Mesodermal cell (in vitro differentiated cells): ENCODE measurements around the gene CA4. TPM values are rescaled to one million over a fixed set of nuclear protein-coding genes. Genes with fewer than 3 reads are reported as not detected.
"Not testable (repeated sequence)": the region's sequence is repeated elsewhere in the genome, so short reads cannot be mapped to it uniquely, and the experiment has no call there.

Source experiments
- H3K27ac ChIP-seq: 2 replicates; pipeline ENCODE4 v1.7.0; 2013; ENCODE audit warnings: mild to moderate bottlenecking, low read depth, low read length, moderate library complexity; ENCODE audit not compliant: severe bottlenecking
- H3K36me3 ChIP-seq: 2 replicates; pipeline ENCODE4 v1.7.1; 2013; ENCODE audit warnings: mild to moderate bottlenecking, low read length, moderate library complexity; ENCODE audit not compliant: control insufficient read depth, insufficient read depth
- H3K4me1 ChIP-seq: one replicate; pipeline ENCODE4 v1.7.1; 2013; ENCODE audit warnings: mild to moderate bottlenecking, low read length; ENCODE audit not compliant: insufficient read depth, control insufficient read depth, poor library complexity, severe bottlenecking
- H3K4me3 ChIP-seq: 2 replicates; pipeline ENCODE4 v1.7.0; 2013; ENCODE audit warnings: low read length, control low read depth, mild to moderate bottlenecking; ENCODE audit not compliant: insufficient read depth, poor library complexity, severe bottlenecking; ENCODE audit errors: extremely low read depth
- H3K9me3 ChIP-seq: 2 replicates; pipeline ENCODE4 v1.7.1; 2013; ENCODE audit warnings: mild to moderate bottlenecking, low read length, moderate library complexity; ENCODE audit not compliant: control insufficient read depth
- WGBS, 2 experiments: methylation state at CpG; one replicate each; pipeline ENCODE4 v1.1.5; 2013; ENCODE audit warnings: missing lambda C conversion rate in 2 of 2; ENCODE audit not compliant: insufficient coverage in 2 of 2; 5-methylcytosine and 5-hydroxymethylcytosine counted together
- polyA plus RNA-seq, 2 experiments: library from polyadenylated mRNA; stranded (reverse); fragments of 50-300 nt; gene quantifications; one replicate each; pipeline ENCODE4 v1.2.3, GENCODE V29; 2013

CA4 gene
- polyA plus RNA-seq (2013, experiment 1 of 2), result 0.44 TPM
- polyA plus RNA-seq (2013, experiment 2 of 2), result 0.46 TPM

DNA sequence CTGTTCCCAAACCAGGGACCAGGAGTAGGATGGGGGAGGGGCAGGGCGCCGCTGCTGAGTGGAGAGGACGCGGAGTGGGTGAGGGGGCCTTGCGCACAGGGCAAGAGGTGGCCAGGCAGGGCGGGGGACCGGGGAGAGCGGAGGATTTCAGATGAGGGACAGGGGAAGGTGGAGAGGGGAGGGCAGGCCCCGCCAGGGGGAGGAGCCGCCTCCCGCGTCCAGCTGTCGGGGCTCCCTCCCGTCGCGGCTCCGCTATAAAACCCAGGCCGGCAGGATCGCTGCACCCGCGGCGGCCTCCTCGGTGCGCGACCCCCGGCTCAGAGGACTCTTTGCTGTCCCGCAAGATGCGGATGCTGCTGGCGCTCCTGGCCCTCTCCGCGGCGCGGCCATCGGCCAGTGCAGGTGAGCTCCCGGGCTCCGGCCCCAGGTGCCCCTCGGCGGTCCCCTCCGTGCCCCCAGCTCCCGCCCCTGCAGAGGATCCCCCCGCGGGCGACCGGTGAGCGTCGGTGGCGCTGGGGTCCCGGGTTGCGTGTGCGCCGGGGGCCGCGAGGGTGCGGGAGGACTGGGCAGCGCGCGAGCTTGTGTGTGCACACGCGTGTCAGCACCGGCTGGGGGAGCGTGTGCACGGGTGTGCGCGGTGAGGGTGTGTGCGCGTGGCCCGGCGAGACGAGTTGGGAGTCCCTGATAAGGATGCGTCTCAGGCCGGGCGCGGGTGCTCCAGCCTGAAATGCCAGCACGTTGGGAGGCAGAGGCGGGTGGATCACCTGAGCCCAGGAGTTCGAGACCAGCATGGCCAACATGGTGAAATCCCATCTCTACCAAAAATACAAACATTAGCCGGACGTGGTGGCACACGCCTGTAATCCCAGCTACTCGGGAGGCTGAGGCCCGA lies at the start of gene CA4:
TSS of gene CA4 (plus strand) at position 283 of the 892 bp plus-strand sequence. CDS start at position 345, 62 bp downstream.
- Histone ChIP-seq H3K36me3 (no peaks in the 10 kb centered on the region), H3K27ac (no peak within 1 kb of the TSS), H3K4me1 (peaks cover 6% of the 10 kb centered on the region), H3K4me3 (no peak within 1 kb of the TSS), H3K9me3 (no peaks in the 10 kb centered on the region)
- 6 to 7% methylated on average over 63 to 72 of the region's 81 CpGs for WGBS, 2 experiments

- H3K27ac ChIP-seq, H3K4me3 ChIP-seq, H3K4me1 ChIP-seq, H3K36me3 ChIP-seq, H3K9me3 ChIP-seq: not testable (repeated sequence)
- WGBS, 2 experiments, result no CpG with 5 or more reads among the region's 2 CpGs
Observed at GRCh38 chr17:60100577-60100976, 49.2 kb upstream of the CA4 start.

DNA sequence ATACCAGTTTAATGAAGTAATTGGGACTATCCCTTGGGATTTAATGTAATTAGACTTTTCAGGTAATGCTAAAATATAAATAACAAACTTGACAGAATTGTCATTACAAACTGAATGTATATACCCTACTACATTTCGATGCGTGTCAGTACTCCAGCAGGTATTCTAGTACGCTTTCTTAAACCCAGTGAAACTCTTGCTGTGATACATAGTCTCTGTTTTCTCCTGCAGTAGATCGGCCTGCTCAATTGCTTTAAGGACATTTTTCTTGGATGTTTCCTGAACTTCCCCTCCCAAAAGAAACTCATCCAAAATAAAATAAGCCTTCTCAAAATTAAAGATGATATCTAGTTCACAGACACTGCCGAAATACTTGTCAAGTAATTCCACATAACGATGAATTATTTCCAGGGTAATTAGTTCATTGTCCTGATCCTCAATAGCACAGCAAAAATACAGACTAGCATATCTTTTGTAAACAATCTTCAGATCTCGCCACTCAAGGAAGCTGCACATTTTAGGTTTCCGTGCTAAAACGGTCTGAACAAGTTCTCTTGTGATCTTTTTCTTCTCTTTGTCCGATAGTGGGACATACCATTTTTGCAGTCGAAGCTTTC lies 47.6 kb upstream of the CA4 start:
- peak overlapping the region; percentile 77 for H3K27ac ChIP-seq
- not testable (repeated sequence) for H3K9me3 ChIP-seq, H3K4me3 ChIP-seq, H3K36me3 ChIP-seq, H3K4me1 ChIP-seq
- WGBS, 2 experiments, result 65 to 68% methylated on average over 7 to 10 of the region's 11 CpGs

- Histone ChIP-seq H3K4me1 (peaks cover 7% of the 10 kb centered on the region), H3K36me3 (no peaks in the 10 kb centered on the region), H3K4me3 (no peak overlapping the region), H3K9me3 (no peaks in the 10 kb centered on the region), H3K27ac (peak overlapping the region; percentile 77)
- WGBS, 2 experiments, result 48 to 66% methylated on average over 5 to 20 of the region's 20 CpGs
Observed at GRCh38 chr17:60102632-60103096, 47.1 kb upstream of the CA4 start.

GRCh38 chr17:60103957-60104356 lies 45.8 kb upstream of the CA4 start:
- H3K4me1 ChIP-seq, result peaks cover 10% of the 10 kb centered on the region
- H3K27ac ChIP-seq, result no peak overlapping the region
- WGBS, 2 experiments, result 61 to 67% methylated on average over 1 to 2 of the region's 4 CpGs
- no peaks in the 10 kb centered on the region for H3K9me3 ChIP-seq
- H3K4me3 ChIP-seq, result no peak overlapping the region
- no peaks in the 10 kb centered on the region for H3K36me3 ChIP-seq

- Histone ChIP-seq H3K36me3 (no peaks in the 10 kb centered on the region), H3K9me3 (no peaks in the 10 kb centered on the region), H3K27ac (peak overlapping the region; percentile 10), H3K4me3 (no peak overlapping the region), H3K4me1 (peaks cover 10% of the 10 kb centered on the region)
- 85 to 93% methylated on average over 4 to 5 of the region's 5 CpGs for WGBS, 2 experiments
Observed at GRCh38 chr17:60106340-60107059, 43.3 kb upstream of the CA4 start.

DNA sequence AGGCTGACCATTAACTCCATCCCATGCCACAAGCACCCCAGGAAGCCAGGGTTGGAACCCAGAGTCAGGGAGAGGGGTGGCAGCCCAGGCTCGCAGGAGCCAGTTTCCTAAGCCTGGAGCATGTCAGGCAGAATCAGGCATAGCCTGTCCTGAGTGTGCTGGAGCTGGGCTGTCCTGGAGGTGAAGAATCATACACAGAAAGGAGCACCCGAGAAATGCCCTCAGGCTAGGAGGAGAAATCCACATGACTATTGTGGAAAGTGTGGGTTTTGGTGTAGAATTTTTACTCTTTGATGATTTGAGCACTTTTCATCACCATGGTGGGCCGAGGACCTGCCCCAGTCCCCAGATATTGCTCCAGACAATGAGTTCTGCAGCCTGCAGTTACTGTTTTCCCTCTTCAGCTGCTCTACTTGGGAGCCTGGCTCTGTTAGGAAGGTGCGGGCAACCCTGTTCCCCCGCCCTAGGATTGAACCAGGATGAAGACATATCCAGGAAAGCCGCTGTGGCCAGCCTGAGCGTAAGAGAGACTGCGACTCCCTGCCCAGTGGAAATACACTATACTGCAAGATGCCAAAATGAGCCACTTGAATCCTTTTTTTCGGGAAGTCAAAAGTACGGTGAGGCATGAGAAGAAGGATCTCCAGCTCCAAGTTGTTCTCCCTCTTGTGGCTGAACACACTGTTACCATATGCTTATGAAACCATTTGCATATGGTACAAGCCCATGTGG lies 42.1 kb upstream of the CA4 start:
- 89 to 90% methylated on average over 6 to 7 of the region's 10 CpGs for WGBS, 2 experiments
- peak overlapping the region; percentile 49 for H3K27ac ChIP-seq
- H3K36me3 ChIP-seq, result no peaks in the 10 kb centered on the region
- H3K4me3 ChIP-seq, result no peak overlapping the region
- peaks cover 10% of the 10 kb centered on the region for H3K4me1 ChIP-seq
- H3K9me3 ChIP-seq, result no peaks in the 10 kb centered on the region

GRCh38 chr17:60108309-60108708 lies 41.5 kb upstream of the CA4 start:
- H3K4me1 ChIP-seq, H3K9me3 ChIP-seq, H3K36me3 ChIP-seq, H3K4me3 ChIP-seq, H3K27ac ChIP-seq: not testable (repeated sequence)
- no CpG with 5 or more reads among the region's 1 CpG for WGBS, 2 experiments

GRCh38 chr17:60108712-60109111 lies 41.1 kb upstream of the CA4 start:
- Histone ChIP-seq H3K36me3 (no peaks in the 10 kb centered on the region), H3K4me3 (no peak overlapping the region), H3K27ac (no peak overlapping the region), H3K4me1 (peaks cover 7% of the 10 kb centered on the region), H3K9me3 (no peaks in the 10 kb centered on the region)
- WGBS, 2 experiments, result no CpG with 5 or more reads among the region's 4 CpGs

- H3K36me3 ChIP-seq, result no peaks in the 10 kb centered on the region
- no peaks in the 10 kb centered on the region for H3K9me3 ChIP-seq
- H3K4me3 ChIP-seq, result no peak overlapping the region
- H3K4me1 ChIP-seq, result peaks cover 7% of the 10 kb centered on the region
- no peak overlapping the region for H3K27ac ChIP-seq
- no CpG with 5 or more reads among the region's 1 CpG for WGBS, 2 experiments
Observed at GRCh38 chr17:60109161-60109560, 40.6 kb upstream of the CA4 start.
